Measurements from ENCODE around the gene SKOR1. TPM values are rescaled to one million over a fixed set of nuclear protein-coding genes. Genes with fewer than 3 reads are reported as not detected.
A peak's percentile ranks its signal among the peaks of the same experiment; 100 is the strongest.

The SKOR1 gene
- total and polyA plus RNA-seq, 2 of the 13 experiments (the other 11 are each of a cell fraction or from before 2014, with no cell fraction given), result 0.09 to 0.11 TPM

DNA sequence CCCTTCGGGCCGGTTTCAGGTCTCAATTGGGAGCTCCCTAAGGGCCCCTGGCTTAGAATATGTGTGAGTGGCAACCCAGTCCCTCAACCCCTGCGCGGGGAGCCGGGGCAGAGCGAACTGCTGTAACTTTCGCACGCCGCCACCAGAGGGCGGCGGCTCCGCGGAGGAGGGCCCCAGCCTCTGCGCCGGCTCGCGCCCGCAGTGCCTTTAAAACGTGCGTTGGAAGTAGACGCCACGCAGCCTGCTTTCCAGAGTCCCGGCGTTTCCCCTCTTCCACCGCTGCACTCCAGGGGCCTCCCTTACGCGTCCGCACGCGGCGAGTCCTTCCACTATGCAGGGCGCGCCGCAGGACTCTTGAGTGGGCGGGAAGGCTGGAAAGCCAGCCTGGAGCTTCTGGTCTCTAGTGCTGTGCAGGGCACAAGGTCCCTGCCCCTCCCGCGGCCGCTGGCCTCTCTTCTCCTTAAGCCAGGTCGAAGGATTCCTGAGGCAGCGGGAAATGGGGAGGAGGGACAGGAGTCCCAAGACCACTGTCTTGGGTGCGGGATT, 38.2 kb downstream of the SKOR1 start (continued):
- TF ChIP-seq EP300 (IDR thresholded peaks at IDR 0.05; ENCODE audit: low read depth in 2 of 2, low read length in 2 of 2) (0 out of 4 replicates have a peak, but pooled peaks of 1 of the 2 experiments have one; percentile 19), EP300 (CRISPR knock-in tag; IDR thresholded peaks at IDR 0.05; ENCODE audit: borderline replicate concordance) (no peak), KDM2A (CRISPR knock-in tag; IDR thresholded peaks at IDR 0.05; ENCODE audit: borderline replicate concordance, low read depth) (peak; percentile 92), AHR (CRISPR knock-in tag; IDR thresholded peaks at IDR 0.05) (no peak; the same call in 1 of the 2 replicates), ZNF232 (CRISPR knock-in tag; IDR thresholded peaks at IDR 0.05; ENCODE audit: borderline replicate concordance) (0 out of 2 replicates have a peak, but pooled peaks have one; percentile 46), HOXA3 (CRISPR knock-in tag; IDR thresholded peaks at IDR 0.05) (peak; percentile 80), ELF3 (CRISPR knock-in tag; IDR thresholded peaks at IDR 0.05) (peak; percentile 39), ZNF790 (CRISPR knock-in tag; IDR thresholded peaks at IDR 0.05; ENCODE audit: borderline replicate concordance) (no peak), PTBP1 (IDR thresholded peaks at IDR 0.05; ENCODE audit: low read depth, low read length, poor library complexity, severe bottlenecking) (no peak), NAIF1 (CRISPR knock-in tag; IDR thresholded peaks at IDR 0.05; ENCODE audit: borderline replicate concordance) (no peak), ZNF260 (CRISPR knock-in tag; IDR thresholded peaks at IDR 0.05; ENCODE audit: borderline replicate concordance, low read depth) (no peak), ATRX (CRISPR knock-in tag; IDR thresholded peaks at IDR 0.05; ENCODE audit: borderline replicate concordance) (no peak), EZH2 (conservative IDR thresholded peaks at IDR 0.05; ENCODE audit: low read depth, low read length) (no peak), ZFAT (CRISPR knock-in tag; conservative IDR thresholded peaks at IDR 0.05) (no peak), GLI4 (CRISPR knock-in tag; IDR thresholded peaks at IDR 0.05; ENCODE audit: borderline replicate concordance) (no peak), ATAD3A (CRISPR knock-in tag; IDR thresholded peaks at IDR 0.05) (no peak), KDM6A (CRISPR knock-in tag; IDR thresholded peaks at IDR 0.05; ENCODE audit: low read depth) (no peak)
- TF ChIP-seq, protein P1, sequence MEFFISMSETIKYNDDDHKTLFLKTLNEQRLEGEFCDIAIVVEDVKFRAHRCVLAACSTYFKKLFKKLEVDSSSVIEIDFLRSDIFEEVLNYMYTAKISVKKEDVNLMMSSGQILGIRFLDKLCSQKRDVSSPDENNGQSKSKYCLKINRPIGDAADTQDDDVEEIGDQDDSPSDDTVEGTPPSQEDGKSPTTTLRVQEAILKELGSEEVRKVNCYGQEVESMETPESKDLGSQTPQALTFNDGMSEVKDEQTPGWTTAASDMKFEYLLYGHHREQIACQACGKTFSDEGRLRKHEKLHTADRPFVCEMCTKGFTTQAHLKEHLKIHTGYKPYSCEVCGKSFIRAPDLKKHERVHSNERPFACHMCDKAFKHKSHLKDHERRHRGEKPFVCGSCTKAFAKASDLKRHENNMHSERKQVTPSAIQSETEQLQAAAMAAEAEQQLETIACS (CRISPR knock-in tag; IDR thresholded peaks at IDR 0.05), result peak; percentile 59; the same call in 1 of the 2 replicates
- TF ChIP-seq, protein P2, sequence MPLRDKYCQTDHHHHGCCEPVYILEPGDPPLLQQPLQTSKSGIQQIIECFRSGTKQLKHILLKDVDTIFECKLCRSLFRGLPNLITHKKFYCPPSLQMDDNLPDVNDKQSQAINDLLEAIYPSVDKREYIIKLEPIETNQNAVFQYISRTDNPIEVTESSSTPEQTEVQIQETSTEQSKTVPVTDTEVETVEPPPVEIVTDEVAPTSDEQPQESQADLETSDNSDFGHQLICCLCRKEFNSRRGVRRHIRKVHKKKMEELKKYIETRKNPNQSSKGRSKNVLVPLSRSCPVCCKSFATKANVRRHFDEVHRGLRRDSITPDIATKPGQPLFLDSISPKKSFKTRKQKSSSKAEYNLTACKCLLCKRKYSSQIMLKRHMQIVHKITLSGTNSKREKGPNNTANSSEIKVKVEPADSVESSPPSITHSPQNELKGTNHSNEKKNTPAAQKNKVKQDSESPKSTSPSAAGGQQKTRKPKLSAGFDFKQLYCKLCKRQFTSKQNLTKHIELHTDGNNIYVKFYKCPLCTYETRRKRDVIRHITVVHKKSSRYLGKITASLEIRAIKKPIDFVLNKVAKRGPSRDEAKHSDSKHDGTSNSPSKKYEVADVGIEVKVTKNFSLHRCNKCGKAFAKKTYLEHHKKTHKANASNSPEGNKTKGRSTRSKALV (CRISPR knock-in tag; IDR thresholded peaks at IDR 0.05), result peak; percentile 62
- TF ChIP-seq, protein P3, sequence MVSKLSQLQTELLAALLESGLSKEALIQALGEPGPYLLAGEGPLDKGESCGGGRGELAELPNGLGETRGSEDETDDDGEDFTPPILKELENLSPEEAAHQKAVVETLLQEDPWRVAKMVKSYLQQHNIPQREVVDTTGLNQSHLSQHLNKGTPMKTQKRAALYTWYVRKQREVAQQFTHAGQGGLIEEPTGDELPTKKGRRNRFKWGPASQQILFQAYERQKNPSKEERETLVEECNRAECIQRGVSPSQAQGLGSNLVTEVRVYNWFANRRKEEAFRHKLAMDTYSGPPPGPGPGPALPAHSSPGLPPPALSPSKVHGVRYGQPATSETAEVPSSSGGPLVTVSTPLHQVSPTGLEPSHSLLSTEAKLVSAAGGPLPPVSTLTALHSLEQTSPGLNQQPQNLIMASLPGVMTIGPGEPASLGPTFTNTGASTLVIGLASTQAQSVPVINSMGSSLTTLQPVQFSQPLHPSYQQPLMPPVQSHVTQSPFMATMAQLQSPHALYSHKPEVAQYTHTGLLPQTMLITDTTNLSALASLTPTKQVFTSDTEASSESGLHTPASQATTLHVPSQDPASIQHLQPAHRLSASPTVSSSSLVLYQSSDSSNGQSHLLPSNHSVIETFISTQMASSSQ (IDR thresholded peaks at IDR 0.05; ENCODE audit: low read depth), result no peak
- TF ChIP-seq, protein P3 (CRISPR knock-in tag; IDR thresholded peaks at IDR 0.05; ENCODE audit: borderline replicate concordance), result peak; percentile 24; the same call in 1 of the 2 replicates
- TF ChIP-seq, protein P4, sequence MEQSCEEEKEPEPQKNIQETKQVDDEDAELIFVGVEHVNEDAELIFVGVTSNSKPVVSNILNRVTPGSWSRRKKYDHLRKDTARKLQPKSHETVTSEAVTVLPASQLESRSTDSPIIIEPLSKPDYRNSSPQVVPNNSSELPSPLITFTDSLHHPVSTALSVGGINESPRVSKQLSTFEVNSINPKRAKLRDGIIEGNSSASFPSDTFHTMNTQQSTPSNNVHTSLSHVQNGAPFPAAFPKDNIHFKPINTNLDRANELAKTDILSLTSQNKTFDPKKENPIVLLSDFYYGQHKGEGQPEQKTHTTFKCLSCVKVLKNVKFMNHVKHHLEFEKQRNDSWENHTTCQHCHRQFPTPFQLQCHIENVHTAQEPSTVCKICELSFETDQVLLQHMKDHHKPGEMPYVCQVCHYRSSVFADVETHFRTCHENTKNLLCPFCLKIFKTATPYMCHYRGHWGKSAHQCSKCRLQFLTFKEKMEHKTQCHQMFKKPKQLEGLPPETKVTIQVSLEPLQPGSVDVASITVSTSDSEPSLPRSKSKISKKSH (CRISPR knock-in tag; IDR thresholded peaks at IDR 0.05; ENCODE audit: borderline replicate concordance), result peak; percentile 51; the same call in 1 of the 2 replicates

Measured in HepG2 (cell line).